Neuron (in vitro differentiated cells): ENCODE data around the gene PTPRK.

ENCODE experiments used
- H2AFZ ChIP-seq: one replicate; pipeline ENCODE4 v1.6.1; 2013; ENCODE audit warnings: low read depth, mild to moderate bottlenecking, inconsistent platforms, low read length, moderate library complexity
- H3K27me3 ChIP-seq: one replicate; pipeline ENCODE4 v1.6.1; 2013; ENCODE audit warnings: low read length; ENCODE audit not compliant: insufficient read depth
- H3K36me3 ChIP-seq: one replicate; pipeline ENCODE4 v1.6.1; 2013; ENCODE audit warnings: low read length; ENCODE audit not compliant: insufficient read depth
- H3K4me1 ChIP-seq: one replicate; pipeline ENCODE4 v1.6.1; 2013; ENCODE audit warnings: low read length; ENCODE audit not compliant: insufficient read depth
- H3K4me3 ChIP-seq: 2 replicates; pipeline ENCODE4 v1.5.1; 2013; ENCODE audit warnings: mild to moderate bottlenecking, low read length, moderate library complexity
- H3K9me3 ChIP-seq: one replicate; pipeline ENCODE4 v1.6.1; 2013; ENCODE audit warnings: low read length

Gene PTPRK

DNA sequence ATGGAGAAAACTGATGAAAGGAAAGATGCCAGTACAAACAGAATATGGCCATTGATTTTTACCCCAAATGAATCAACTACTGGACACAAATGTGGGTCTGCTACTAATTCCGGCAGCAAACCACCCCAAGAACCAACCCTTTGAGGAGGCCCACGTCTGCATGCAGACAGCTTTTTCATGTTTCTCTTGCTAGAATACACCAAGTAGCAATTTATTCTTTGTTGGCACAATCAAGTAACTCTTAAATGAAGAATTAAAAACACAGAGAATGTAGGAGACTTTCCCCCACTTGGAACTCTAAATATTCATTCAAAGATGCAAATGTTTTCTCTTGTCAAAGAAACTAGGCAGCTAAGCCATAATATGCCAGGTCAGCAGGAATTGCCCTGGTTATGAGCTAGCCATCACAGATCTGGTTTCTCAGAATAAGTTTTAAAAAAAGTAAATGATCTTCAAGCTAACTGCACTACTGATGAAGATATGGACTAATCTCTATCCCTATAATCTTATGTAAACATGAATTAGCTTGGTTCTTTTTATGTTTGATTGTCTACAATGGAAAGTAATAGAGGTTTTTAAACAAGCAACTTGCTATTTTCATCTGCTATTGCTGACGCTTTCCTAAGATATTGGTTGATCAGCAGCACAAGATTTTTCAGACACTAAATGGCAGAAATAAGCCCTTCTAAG, 456.4 kb downstream of the PTPRK start:
- Histone ChIP-seq H2AFZ (no peak overlapping the region), H3K4me3 (no peak overlapping the region), H3K27me3 (no peaks in the 10 kb centered on the region), H3K4me1 (no peaks in the 10 kb centered on the region), H3K9me3 (no peaks in the 10 kb centered on the region), H3K36me3 (peaks cover 5% of the 10 kb centered on the region)

DNA sequence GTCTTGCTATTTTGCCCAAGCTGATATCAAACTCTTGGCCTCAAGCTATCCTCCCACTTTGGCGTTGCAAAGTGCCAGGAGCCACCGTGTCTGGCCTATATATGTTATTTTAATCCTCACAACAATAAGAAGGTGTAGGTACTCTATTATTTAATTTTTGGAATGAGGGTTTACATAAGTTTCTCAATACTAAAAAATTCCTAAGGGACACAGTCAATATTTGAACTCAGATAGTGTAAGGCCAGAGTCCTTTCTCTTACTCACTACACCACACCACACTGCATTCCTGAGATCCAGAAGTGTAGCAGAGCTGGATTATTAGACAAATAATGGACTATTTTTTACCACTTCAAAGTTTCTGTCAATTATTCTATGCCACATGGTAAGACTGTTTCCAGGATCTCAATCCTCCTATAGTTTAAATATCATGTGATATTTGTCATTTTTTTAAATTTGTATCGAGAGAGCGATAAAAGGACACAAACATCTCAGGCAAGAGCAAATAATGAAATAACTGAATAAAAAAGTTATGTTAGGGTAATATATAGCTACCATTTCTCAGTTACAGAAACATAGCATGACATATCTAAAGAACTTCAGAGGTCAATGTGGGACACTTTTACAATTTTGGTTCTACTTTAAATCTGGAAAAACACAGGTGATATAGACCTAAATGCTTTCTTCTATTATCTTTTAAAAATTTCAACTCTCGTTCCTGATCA, 457.4 kb downstream of the PTPRK start:
- H3K9me3 ChIP-seq, result no peaks in the 10 kb centered on the region
- no peaks in the 10 kb centered on the region for H3K27me3 ChIP-seq
- H3K4me3 ChIP-seq, result no peak overlapping the region
- H2AFZ ChIP-seq, result no peak overlapping the region
- H3K36me3 ChIP-seq, result peaks cover 7% of the 10 kb centered on the region
- H3K4me1 ChIP-seq, result no peaks in the 10 kb centered on the region

DNA sequence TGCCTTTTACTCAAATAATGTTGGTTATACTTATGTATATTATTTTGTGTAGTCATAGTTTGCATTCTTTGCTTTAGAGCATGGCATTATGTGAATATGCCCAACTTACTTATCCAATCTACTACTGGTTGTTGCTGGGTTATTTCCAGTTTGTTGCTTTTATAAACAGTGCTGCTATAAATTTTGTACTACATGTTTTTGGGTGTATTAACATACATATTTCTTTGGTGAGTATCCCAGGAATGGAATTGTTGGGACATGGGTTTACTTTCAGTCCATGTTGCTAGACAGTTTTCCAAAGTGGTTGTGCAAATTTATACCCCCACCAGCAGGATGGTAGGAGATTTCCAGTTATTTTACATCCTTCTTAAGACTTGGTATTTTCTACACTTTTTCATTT, 462.5 kb downstream of the PTPRK start:
- Histone ChIP-seq H3K36me3 (peaks cover 16% of the 10 kb centered on the region), H3K4me3 (no peak overlapping the region), H2AFZ (no peak overlapping the region), H3K4me1 (no peaks in the 10 kb centered on the region), H3K27me3 (no peaks in the 10 kb centered on the region), H3K9me3 (no peaks in the 10 kb centered on the region)

DNA sequence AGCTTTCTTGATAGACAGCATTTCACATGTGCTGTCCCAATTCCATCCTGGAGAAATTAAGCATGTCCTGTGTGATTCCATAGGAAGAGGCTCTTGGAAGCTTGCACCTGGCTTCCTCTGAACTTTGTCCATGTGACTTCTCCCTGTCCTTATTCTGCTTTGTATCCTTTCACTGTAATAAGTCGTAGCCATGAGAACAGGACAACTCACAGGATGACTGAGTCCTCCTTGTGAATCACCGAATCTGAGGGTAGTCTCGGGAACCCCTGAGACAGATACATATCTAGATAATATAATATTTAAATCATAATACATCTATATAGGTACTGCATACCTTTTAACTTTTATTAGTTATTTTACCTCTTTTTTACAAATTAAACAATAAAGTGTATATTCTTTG, 462.9 kb downstream of the PTPRK start:
- Histone ChIP-seq H3K36me3 (peaks cover 16% of the 10 kb centered on the region), H2AFZ (no peak overlapping the region), H3K4me3 (no peak overlapping the region), H3K4me1 (no peaks in the 10 kb centered on the region), H3K9me3 (no peaks in the 10 kb centered on the region), H3K27me3 (no peaks in the 10 kb centered on the region)

DNA sequence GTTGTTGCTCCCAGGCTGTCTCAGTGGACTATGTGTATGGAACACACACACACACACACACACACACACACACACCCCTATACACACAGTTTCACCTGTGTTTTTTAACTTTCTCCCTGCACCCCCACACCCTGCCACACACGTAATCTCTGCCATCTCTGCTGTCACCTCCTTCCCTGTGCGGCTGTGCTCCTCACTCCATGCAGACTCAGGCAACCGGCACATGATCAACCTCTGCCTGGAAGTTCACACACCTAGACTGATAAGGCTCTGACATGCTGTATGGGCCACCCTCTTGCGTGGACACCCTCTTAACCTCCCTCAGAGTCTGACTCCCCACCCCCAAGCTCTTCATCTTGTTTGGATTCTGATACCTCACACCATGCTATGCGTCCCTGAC, 467.3 kb downstream of the PTPRK start:
- Histone ChIP-seq H3K36me3 (peaks cover 9% of the 10 kb centered on the region), H3K27me3 (no peaks in the 10 kb centered on the region)

DNA sequence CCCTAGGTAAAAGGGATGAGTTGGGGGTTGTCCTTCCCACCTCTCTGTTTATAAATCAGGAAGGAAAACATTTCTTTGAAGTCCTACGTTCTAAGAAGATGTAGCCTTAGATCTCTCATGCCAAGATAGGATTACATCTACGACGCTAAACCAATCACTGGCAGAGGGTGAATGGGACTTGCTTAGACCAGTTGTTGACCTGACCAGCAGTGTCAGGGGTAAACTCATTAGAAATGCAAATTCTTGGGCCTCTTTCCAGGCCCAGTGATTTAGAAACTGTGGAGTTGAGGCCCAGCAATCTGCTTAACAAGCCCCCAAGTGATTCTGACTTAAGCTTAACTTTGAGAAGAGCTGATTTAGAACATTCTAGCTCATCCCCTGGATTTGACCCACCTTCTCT, 472.4 kb downstream of the PTPRK start:
- H3K27me3 ChIP-seq, result no peaks in the 10 kb centered on the region
- peaks cover 1% of the 10 kb centered on the region for H3K36me3 ChIP-seq
- no peaks in the 10 kb centered on the region for H3K9me3 ChIP-seq
- H3K4me3 ChIP-seq, result no peak overlapping the region
- no peak overlapping the region for H2AFZ ChIP-seq
- H3K4me1 ChIP-seq, result no peaks in the 10 kb centered on the region

More for the DNA sequence above, 467.3 kb downstream of the PTPRK start:
- no peaks in the 10 kb centered on the region for H3K9me3 ChIP-seq
- no peaks in the 10 kb centered on the region for H3K4me1 ChIP-seq
- H2AFZ ChIP-seq, result no peak overlapping the region
- H3K4me3 ChIP-seq, result no peak overlapping the region

DNA sequence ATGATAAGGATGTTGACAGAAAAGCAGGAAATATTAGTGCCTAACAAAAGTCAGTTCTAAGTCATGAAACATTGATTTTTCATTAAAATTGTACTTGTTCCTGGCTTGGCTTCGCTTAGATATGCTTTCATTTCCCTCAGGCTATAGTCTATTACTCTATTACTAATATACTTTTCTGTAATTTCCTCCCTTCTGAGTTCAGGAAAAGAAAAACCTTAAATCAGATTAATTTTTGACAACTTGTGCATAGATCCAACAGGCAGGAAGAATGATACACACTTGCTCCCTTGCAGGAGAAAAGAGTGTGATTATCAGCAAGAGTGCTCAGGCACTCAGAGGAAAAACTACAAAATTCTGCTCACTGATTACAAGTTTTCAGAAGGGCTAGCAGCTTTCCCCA, 474.4 kb downstream of the PTPRK start:
- H3K4me3 ChIP-seq, result no peak overlapping the region
- no peaks in the 10 kb centered on the region for H3K27me3 ChIP-seq
- H2AFZ ChIP-seq, result no peak overlapping the region
- peaks cover 1% of the 10 kb centered on the region for H3K36me3 ChIP-seq
- H3K9me3 ChIP-seq, result no peaks in the 10 kb centered on the region
- no peaks in the 10 kb centered on the region for H3K4me1 ChIP-seq

DNA sequence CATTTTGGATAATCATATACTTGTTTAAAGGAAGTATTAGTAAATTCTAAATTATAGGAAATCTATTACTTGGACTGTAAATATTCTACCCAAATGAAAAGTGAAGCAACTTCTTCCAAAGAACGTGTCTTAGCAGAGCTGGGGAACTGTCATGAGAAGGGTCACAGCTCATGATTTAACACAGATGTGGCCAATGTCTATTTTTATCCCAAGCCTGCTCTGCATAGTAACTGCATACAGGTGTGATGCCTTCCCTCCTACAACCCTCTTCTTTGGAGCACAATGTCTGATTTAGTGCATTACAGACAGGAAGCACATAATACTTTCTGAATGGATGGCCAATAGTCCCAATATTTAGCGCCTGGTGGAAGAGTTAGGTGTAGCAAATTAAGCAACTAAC, 480.9 kb downstream of the PTPRK start:
- Histone ChIP-seq H2AFZ (no peak overlapping the region), H3K4me1 (no peaks in the 10 kb centered on the region), H3K27me3 (no peaks in the 10 kb centered on the region), H3K9me3 (no peaks in the 10 kb centered on the region), H3K36me3 (no peaks in the 10 kb centered on the region), H3K4me3 (no peak overlapping the region)

DNA sequence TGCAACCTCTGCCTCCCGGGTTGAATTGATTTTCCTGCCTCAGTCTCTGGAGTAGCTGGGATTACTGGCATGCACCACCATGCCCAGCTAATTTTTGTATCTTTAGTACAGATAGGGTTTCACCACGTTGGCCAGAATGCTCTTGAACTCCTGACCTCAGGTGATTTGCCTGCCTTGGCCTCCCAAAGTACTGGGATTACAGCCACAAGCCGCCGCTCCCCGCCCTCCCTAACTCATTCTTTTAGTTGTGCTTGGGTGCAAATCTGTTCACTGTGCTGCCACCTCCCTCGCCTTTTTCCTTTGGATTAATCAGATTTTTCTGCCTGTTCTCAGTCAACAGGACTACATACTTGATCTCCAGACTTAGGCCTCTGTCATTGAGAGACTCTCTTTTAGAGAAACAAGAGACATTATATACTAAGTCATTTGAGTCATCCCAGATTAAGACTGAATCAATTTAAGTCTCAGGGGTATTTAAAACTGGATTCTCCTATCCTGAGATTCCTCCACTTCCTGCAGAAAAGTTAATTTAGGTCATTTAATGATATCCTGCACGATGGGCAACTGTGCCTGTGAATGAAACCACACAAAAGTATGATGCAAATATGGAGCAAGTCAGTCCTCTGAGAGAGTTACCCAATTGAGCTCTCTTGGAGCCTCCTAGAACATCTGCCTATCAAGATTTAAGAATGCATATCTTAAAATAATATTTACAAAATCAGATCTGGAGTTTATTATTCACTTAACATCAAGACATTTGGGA, 483.4 kb downstream of the PTPRK start:
- no peak overlapping the region for H2AFZ ChIP-seq
- H3K4me3 ChIP-seq, result no peak overlapping the region
- H3K9me3 ChIP-seq, result no peaks in the 10 kb centered on the region
- no peaks in the 10 kb centered on the region for H3K27me3 ChIP-seq
- no peaks in the 10 kb centered on the region for H3K4me1 ChIP-seq
- no peaks in the 10 kb centered on the region for H3K36me3 ChIP-seq

DNA sequence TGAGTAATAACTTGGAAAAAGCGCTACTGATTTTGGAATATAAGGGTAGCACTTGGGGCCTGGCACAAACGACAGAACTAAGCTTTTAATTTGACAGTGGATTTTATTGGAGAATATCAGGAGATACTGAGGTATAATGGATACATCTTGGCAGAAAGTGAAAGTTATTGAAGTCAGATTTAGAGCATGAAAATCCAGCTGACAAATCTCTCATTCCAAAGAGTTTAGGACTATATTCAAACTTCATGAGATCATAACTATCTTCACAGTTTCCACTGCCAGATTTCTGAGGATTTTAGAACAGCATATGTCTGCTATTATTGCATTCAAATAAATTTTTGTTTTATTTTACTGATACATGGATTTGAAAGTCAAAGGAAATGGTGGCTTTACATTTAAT, 487.2 kb downstream of the PTPRK start:
- H3K36me3 ChIP-seq, result no peaks in the 10 kb centered on the region
- no peaks in the 10 kb centered on the region for H3K4me1 ChIP-seq
- H3K4me3 ChIP-seq, result no peak overlapping the region
- H3K9me3 ChIP-seq, result no peaks in the 10 kb centered on the region
- H2AFZ ChIP-seq, result no peak overlapping the region
- no peaks in the 10 kb centered on the region for H3K27me3 ChIP-seq

DNA sequence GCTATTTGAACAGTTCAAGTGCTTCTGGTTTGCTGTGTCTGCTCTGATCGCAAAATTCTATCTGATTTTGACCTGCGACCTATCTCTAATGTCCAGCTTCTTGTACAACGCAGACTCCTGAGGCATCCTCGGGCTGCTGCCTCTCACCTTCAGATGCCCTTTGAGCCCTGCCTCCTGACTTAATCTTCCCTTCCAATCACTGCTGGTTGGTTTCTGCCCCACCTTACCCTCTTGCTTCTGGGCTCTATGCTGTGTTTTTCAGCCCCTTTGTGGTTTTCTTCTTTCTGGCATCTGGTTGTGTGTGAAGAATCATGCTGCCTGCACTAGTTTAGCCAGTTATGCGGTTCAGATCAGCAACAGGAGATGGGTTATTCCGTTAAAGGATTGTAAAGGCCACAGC, 488.4 kb downstream of the PTPRK start:
- Histone ChIP-seq H3K27me3 (no peaks in the 10 kb centered on the region), H2AFZ (no peak overlapping the region), H3K9me3 (no peaks in the 10 kb centered on the region), H3K4me3 (no peak overlapping the region), H3K36me3 (no peaks in the 10 kb centered on the region), H3K4me1 (no peaks in the 10 kb centered on the region)

DNA sequence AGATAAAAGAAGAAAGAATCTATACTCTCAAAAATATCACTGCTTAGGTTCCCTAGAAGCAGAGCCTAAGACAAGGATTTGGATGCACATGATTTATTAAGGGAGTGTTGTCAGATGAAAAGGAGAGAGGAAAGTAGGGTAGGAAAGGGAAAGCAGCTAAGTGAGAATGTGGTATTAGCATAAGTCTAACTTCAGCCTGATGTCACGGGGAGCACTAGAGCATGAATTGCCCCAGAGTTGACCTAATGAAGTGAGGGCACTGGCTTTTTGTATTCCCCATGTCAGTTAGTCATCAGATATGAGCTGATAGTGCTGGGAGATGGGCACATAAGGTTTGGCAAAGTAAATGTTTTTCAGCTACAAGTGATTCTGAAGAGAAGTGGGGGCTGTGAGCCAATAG, 490.6 kb downstream of the PTPRK start:
- Histone ChIP-seq H3K36me3 (no peaks in the 10 kb centered on the region), H3K27me3 (no peaks in the 10 kb centered on the region), H3K9me3 (no peaks in the 10 kb centered on the region)

DNA sequence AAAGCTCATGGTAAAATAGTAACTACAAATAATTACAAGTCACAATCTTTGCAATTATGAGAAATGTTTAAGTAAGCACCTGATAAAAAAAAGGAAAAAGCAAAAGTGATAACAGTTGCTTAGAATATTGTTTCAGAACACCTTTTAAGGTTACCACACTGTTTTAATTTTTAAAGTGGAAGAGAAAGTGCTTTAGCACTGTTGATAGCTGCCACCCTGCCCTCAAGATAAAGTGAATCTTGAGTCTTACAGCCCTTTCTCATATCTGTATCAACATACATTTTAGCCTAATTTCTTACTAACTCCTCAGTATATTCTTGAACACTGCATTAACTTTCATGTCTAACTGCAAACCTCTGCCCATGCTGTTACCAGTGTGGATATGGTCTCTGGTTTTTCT, 492.2 kb downstream of the PTPRK start:
- H3K4me1 ChIP-seq, result no peaks in the 10 kb centered on the region
- no peak overlapping the region for H2AFZ ChIP-seq
- H3K9me3 ChIP-seq, result no peaks in the 10 kb centered on the region
- no peak overlapping the region for H3K4me3 ChIP-seq
- no peaks in the 10 kb centered on the region for H3K27me3 ChIP-seq
- H3K36me3 ChIP-seq, result no peaks in the 10 kb centered on the region

More for the DNA sequence above, 490.6 kb downstream of the PTPRK start:
- H2AFZ ChIP-seq, result no peak overlapping the region
- H3K4me1 ChIP-seq, result no peaks in the 10 kb centered on the region
- H3K4me3 ChIP-seq, result no peak overlapping the region
